Liver (tissue), 3 donors: ENCODE measurements around the gene SUN3.

Source experiments
- EGR1 ChIP-seq, 2 donors: IDR thresholded peaks; 2 replicates each; pipeline ENCODE4 v1.6.1; 2016 to 2018; ENCODE audit warnings: antibody characterized with exemption in 2 of 2, low read depth in 2 of 2
- NR2F2 ChIP-seq: IDR thresholded peaks from 2 replicates; pipeline ENCODE4 v1.6.1; 2016; ENCODE audit warnings: antibody characterized with exemption
- RAD21 ChIP-seq, 2 donors: IDR thresholded peaks; 2 replicates each; pipeline ENCODE4 v1.6.1; 2016; ENCODE audit warnings: antibody characterized with exemption in 2 of 2, mild to moderate bottlenecking in 2 of 2
- RXRA ChIP-seq, 2 donors: IDR thresholded peaks; 2 replicates each; pipeline ENCODE4 v1.6.1; 2017 to 2018; ENCODE audit warnings: antibody characterized with exemption in 2 of 2, mild to moderate bottlenecking in 1 of 2
- TAF1 ChIP-seq: conservative IDR thresholded peaks from 2 replicates; pipeline ENCODE4 v1.6.1; 2016; ENCODE audit warnings: antibody characterized with exemption, mild to moderate bottlenecking
- TF ChIP-seq, protein P1 (sequence below): IDR thresholded peaks from 2 replicates; pipeline ENCODE4 v1.6.1; 2016; ENCODE audit warnings: antibody characterized with exemption
- TF ChIP-seq, protein P2 (sequence below): fragments of 150-350 bp; IDR thresholded peaks from 2 replicates; pipeline ENCODE4 v1.5.1; 2017; ENCODE audit warnings: improper control_type of control experiment, low read depth, low read length; ENCODE audit not compliant: missing input control
- TF ChIP-seq, protein P3 (sequence below): IDR thresholded peaks from 2 replicates; pipeline ENCODE4 v1.6.1; 2016; ENCODE audit warnings: antibody characterized with exemption
- TF ChIP-seq, protein P4 (sequence below): IDR thresholded peaks from 2 replicates; pipeline ENCODE4 v1.6.1; 2016; ENCODE audit warnings: antibody characterized with exemption, mild to moderate bottlenecking
- donor health status: healthy.
- donor health status: healthy.

DNA sequence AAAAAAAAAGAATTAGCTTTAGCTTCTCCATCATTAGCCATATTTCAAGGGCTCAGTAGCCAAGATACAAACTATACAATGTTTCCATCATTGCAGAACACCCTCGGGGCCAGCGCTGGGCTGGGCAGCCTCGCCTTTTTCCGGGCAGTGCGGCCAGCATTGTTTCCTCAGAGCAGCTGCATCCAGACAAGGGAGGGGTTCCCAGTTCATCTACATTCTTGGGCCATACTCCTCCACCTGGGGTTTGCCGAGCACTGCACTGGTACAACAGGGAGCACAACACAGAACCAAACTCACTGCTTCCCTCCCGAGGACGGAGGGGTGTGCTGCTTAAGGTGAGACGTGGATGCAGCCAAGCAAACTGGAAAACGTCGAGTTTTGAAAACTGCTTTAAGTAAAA lies 78.2 kb downstream of the SUN3 start:
- TF ChIP-seq, protein P1, sequence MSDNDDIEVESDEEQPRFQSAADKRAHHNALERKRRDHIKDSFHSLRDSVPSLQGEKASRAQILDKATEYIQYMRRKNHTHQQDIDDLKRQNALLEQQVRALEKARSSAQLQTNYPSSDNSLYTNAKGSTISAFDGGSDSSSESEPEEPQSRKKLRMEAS: no peak
- TF ChIP-seq, protein P2, sequence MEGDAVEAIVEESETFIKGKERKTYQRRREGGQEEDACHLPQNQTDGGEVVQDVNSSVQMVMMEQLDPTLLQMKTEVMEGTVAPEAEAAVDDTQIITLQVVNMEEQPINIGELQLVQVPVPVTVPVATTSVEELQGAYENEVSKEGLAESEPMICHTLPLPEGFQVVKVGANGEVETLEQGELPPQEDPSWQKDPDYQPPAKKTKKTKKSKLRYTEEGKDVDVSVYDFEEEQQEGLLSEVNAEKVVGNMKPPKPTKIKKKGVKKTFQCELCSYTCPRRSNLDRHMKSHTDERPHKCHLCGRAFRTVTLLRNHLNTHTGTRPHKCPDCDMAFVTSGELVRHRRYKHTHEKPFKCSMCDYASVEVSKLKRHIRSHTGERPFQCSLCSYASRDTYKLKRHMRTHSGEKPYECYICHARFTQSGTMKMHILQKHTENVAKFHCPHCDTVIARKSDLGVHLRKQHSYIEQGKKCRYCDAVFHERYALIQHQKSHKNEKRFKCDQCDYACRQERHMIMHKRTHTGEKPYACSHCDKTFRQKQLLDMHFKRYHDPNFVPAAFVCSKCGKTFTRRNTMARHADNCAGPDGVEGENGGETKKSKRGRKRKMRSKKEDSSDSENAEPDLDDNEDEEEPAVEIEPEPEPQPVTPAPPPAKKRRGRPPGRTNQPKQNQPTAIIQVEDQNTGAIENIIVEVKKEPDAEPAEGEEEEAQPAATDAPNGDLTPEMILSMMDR: no peak
- TF ChIP-seq, protein P3, sequence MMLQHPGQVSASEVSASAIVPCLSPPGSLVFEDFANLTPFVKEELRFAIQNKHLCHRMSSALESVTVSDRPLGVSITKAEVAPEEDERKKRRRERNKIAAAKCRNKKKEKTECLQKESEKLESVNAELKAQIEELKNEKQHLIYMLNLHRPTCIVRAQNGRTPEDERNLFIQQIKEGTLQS: no peak
- TF ChIP-seq, protein P4, sequence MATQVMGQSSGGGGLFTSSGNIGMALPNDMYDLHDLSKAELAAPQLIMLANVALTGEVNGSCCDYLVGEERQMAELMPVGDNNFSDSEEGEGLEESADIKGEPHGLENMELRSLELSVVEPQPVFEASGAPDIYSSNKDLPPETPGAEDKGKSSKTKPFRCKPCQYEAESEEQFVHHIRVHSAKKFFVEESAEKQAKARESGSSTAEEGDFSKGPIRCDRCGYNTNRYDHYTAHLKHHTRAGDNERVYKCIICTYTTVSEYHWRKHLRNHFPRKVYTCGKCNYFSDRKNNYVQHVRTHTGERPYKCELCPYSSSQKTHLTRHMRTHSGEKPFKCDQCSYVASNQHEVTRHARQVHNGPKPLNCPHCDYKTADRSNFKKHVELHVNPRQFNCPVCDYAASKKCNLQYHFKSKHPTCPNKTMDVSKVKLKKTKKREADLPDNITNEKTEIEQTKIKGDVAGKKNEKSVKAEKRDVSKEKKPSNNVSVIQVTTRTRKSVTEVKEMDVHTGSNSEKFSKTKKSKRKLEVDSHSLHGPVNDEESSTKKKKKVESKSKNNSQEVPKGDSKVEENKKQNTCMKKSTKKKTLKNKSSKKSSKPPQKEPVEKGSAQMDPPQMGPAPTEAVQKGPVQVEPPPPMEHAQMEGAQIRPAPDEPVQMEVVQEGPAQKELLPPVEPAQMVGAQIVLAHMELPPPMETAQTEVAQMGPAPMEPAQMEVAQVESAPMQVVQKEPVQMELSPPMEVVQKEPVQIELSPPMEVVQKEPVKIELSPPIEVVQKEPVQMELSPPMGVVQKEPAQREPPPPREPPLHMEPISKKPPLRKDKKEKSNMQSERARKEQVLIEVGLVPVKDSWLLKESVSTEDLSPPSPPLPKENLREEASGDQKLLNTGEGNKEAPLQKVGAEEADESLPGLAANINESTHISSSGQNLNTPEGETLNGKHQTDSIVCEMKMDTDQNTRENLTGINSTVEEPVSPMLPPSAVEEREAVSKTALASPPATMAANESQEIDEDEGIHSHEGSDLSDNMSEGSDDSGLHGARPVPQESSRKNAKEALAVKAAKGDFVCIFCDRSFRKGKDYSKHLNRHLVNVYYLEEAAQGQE: no peak
- TF ChIP-seq TAF1 (no peak), RAD21 (IDR thresholded peaks at IDR 0.05) (no peak), EGR1 (IDR thresholded peaks at IDR 0.05; ENCODE audit: low read depth in 2 of 2) (no peak), RXRA (IDR thresholded peaks at IDR 0.05) (no peak), NR2F2 (no peak)
